ENCODE measurements around the gene CTIF. TPM values are rescaled to one million over a fixed set of nuclear protein-coding genes. Genes with fewer than 3 reads are reported as not detected.

CTIF gene
- total RNA-seq, 1 donor from 2014 or later = 51.5 TPM

GRCh38 chr18:48514786-48515185 is 24.0 kb upstream of the CTIF start:
- no peak overlapping the region for H3K4me3 Mint-ChIP-seq (ENCODE audit: unreplicated experiment)
- no peak for DNase-seq (ENCODE audit: low spot score)
- H3K36me3 Mint-ChIP-seq (ENCODE audit: low read depth, unreplicated experiment) = no peaks in the 10 kb centered on the region
- no peaks in the 10 kb centered on the region for H3K27me3 Mint-ChIP-seq (ENCODE audit: unreplicated experiment)
- no peak for TF ChIP-seq CTCF (IDR thresholded peaks at IDR 0.05; ENCODE audit: unreplicated experiment)
- no peaks in the 10 kb centered on the region for H3K4me1 Mint-ChIP-seq (ENCODE audit: unreplicated experiment)
- H3K27ac Mint-ChIP-seq (ENCODE audit: unreplicated experiment) = no peak overlapping the region
- H3K9me3 Mint-ChIP-seq (ENCODE audit: unreplicated experiment) = no peaks in the 10 kb centered on the region

- H3K4me3 Mint-ChIP-seq (ENCODE audit: unreplicated experiment) = no peak overlapping the region
- no peaks in the 10 kb centered on the region for H3K36me3 Mint-ChIP-seq (ENCODE audit: low read depth, unreplicated experiment)
- H3K4me1 Mint-ChIP-seq (ENCODE audit: unreplicated experiment) = no peaks in the 10 kb centered on the region
- H3K9me3 Mint-ChIP-seq (ENCODE audit: unreplicated experiment) = no peaks in the 10 kb centered on the region
- DNase-seq (ENCODE audit: low spot score) = no peak
- no peak for TF ChIP-seq CTCF (IDR thresholded peaks at IDR 0.05; ENCODE audit: unreplicated experiment)
- H3K27me3 Mint-ChIP-seq (ENCODE audit: unreplicated experiment) = no peaks in the 10 kb centered on the region
- H3K27ac Mint-ChIP-seq (ENCODE audit: unreplicated experiment) = no peak overlapping the region
These were observed 21.8 kb upstream of the CTIF start for GRCh38 chr18:48517048-48517447.

DNA sequence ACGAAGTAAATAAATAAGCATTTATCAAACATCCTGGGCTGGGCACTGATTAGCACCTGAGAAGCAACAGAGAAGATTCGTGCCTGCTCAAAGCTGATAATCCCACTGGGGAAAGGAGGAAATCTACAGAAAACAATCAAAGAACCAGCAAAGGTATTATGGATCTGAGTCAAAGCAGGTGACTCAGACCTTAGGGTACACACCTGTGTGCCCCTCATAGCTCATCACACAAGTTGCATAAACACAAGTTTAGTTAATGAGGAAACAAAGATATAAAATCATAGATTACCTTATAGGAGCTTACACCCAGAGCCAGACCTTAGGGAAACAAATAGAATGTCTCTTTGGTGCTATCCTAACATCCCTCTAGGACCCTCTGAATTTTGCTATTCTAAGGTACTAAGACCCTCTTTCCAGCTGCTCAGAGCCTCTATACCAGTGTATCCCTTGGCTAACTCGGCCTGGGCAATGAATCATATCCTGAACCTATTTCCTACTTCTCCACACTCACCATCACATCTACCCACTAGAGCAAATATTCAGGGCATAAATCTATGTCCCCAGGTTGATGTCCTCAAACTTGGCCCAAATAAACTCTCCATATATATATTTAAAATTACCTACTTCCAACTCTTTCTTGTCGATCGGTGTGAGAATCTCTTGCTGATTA is 19.3 kb upstream of the CTIF start:
- Mint-ChIP-seq H3K27ac (ENCODE audit: unreplicated experiment) (no peak overlapping the region), H3K36me3 (ENCODE audit: low read depth, unreplicated experiment) (no peaks in the 10 kb centered on the region), H3K27me3 (ENCODE audit: unreplicated experiment) (no peaks in the 10 kb centered on the region), H3K4me1 (ENCODE audit: unreplicated experiment) (no peaks in the 10 kb centered on the region), H3K9me3 (ENCODE audit: unreplicated experiment) (no peaks in the 10 kb centered on the region), H3K4me3 (ENCODE audit: unreplicated experiment) (no peak overlapping the region)
- DNase-seq (ENCODE audit: low spot score) = no peak
- no peak for TF ChIP-seq CTCF (IDR thresholded peaks at IDR 0.05; ENCODE audit: unreplicated experiment)

GRCh38 chr18:48521723-48522122 is 17.1 kb upstream of the CTIF start:
- Mint-ChIP-seq H3K4me1 (ENCODE audit: unreplicated experiment) (no peaks in the 10 kb centered on the region), H3K9me3 (ENCODE audit: unreplicated experiment) (no peaks in the 10 kb centered on the region), H3K36me3 (ENCODE audit: low read depth, unreplicated experiment) (no peaks in the 10 kb centered on the region), H3K27ac (ENCODE audit: unreplicated experiment) (no peak overlapping the region), H3K27me3 (ENCODE audit: unreplicated experiment) (no peaks in the 10 kb centered on the region), H3K4me3 (ENCODE audit: unreplicated experiment) (no peak overlapping the region)
- TF ChIP-seq CTCF (IDR thresholded peaks at IDR 0.05; ENCODE audit: unreplicated experiment) = no peak
- no peak for DNase-seq (ENCODE audit: low spot score)

GRCh38 chr18:48525671-48526070 is 13.2 kb upstream of the CTIF start:
- H3K4me3 Mint-ChIP-seq (ENCODE audit: unreplicated experiment) = no peak overlapping the region
- no peak overlapping the region for H3K27ac Mint-ChIP-seq (ENCODE audit: unreplicated experiment)
- H3K36me3 Mint-ChIP-seq (ENCODE audit: low read depth, unreplicated experiment) = no peaks in the 10 kb centered on the region
- TF ChIP-seq CTCF (IDR thresholded peaks at IDR 0.05; ENCODE audit: unreplicated experiment) = no peak
- no peaks in the 10 kb centered on the region for H3K4me1 Mint-ChIP-seq (ENCODE audit: unreplicated experiment)
- no peak for DNase-seq (ENCODE audit: low spot score)
- no peaks in the 10 kb centered on the region for H3K9me3 Mint-ChIP-seq (ENCODE audit: unreplicated experiment)
- no peaks in the 10 kb centered on the region for H3K27me3 Mint-ChIP-seq (ENCODE audit: unreplicated experiment)
